Colonic mucosa (tissue), 4 donors: ENCODE measurements around the gene FCHSD1. TPM values are rescaled to one million over a fixed set of nuclear protein-coding genes. Genes with fewer than 3 reads are reported as not detected.

ENCODE experiments used
- DNase-seq: peaks from one replicate; pipeline ENCODE4 v3.0.0-alpha.2; 2020
- H3K27ac ChIP-seq: fragments of 200-600 bp; one replicate; pipeline ENCODE4 v1.8.0; 2021
- H3K27me3 ChIP-seq: fragments of 200-600 bp; one replicate; pipeline ENCODE4 v1.8.0; 2021
- H3K36me3 ChIP-seq: fragments of 200-600 bp; one replicate; pipeline ENCODE4 v1.8.0; 2021
- H3K4me1 ChIP-seq: fragments of 200-600 bp; one replicate; pipeline ENCODE4 v1.8.0; 2021; ENCODE audit warnings: mild to moderate bottlenecking
- H3K4me3 ChIP-seq: fragments of 200-600 bp; one replicate; pipeline ENCODE4 v1.8.0; 2021
- H3K9ac ChIP-seq, 2 donors: one replicate each; pipeline ENCODE4 v1.7.0; 2013; ENCODE audit warnings: control low read depth in 2 of 2, low read depth in 2 of 2, low read length in 2 of 2
- H3K9me3 ChIP-seq: fragments of 200-600 bp; one replicate; pipeline ENCODE4 v1.8.0; 2021
- intact Hi-C: fragments of 100-400 bp; cut with DNase I; formaldehyde crosslinking; loops from one replicate; pipeline ENCODE4 v1.14.1; 2022
- total RNA-seq, 2 donors: library from RNA; stranded (reverse); fragmentation: NEBNext Ultra II Directional in 1 of 2; extraction: Animal tissue kit (Norgen Biotek cat#: 25700) in 1 of 2; gene quantifications; one replicate each; pipeline ENCODE4 v1.2.1, GENCODE V29; 2021
- TF ChIP-seq, protein P1 (sequence below): fragments of 200-600 bp; IDR thresholded peaks from one replicate; pipeline ENCODE4 v1.8.0; 2022; ENCODE audit warnings: antibody characterized with exemption, mild to moderate bottlenecking
- donor health status: healthy.
- donor health status: DM: no; HTN: no; CAD: no.
- donor health status: DM: no; HTN: no; CAD: no.

Gene FCHSD1
- total RNA-seq, 2 donors from 2014 or later: 14.1 to 15.4 TPM

- TF ChIP-seq, protein P1, sequence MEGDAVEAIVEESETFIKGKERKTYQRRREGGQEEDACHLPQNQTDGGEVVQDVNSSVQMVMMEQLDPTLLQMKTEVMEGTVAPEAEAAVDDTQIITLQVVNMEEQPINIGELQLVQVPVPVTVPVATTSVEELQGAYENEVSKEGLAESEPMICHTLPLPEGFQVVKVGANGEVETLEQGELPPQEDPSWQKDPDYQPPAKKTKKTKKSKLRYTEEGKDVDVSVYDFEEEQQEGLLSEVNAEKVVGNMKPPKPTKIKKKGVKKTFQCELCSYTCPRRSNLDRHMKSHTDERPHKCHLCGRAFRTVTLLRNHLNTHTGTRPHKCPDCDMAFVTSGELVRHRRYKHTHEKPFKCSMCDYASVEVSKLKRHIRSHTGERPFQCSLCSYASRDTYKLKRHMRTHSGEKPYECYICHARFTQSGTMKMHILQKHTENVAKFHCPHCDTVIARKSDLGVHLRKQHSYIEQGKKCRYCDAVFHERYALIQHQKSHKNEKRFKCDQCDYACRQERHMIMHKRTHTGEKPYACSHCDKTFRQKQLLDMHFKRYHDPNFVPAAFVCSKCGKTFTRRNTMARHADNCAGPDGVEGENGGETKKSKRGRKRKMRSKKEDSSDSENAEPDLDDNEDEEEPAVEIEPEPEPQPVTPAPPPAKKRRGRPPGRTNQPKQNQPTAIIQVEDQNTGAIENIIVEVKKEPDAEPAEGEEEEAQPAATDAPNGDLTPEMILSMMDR: no peak
- Histone ChIP-seq H3K36me3 (no peaks in the 10 kb centered on the region), H3K9ac (no peak overlapping the region), H3K9me3 (no peaks in the 10 kb centered on the region), H3K4me1 (no peaks in the 10 kb centered on the region), H3K4me3 (no peak overlapping the region), H3K27me3 (no peaks in the 10 kb centered on the region), H3K27ac (no peak overlapping the region)
- no peak for DNase-seq
- intact Hi-C loops: no loop called here
Measured at GRCh38 chr5:141656396-141656795, 5.2 kb upstream of the FCHSD1 start.

- Histone ChIP-seq H3K36me3 (no peaks in the 10 kb centered on the region), H3K9ac (no peak overlapping the region), H3K4me1 (no peaks in the 10 kb centered on the region), H3K4me3 (no peak overlapping the region), H3K27me3 (no peaks in the 10 kb centered on the region), H3K9me3 (no peaks in the 10 kb centered on the region), H3K27ac (no peak overlapping the region)
- no peak for DNase-seq
- intact Hi-C loops: no loop called here
- TF ChIP-seq, protein P1: no peak
Measured at GRCh38 chr5:141655020-141655419, 3.8 kb upstream of the FCHSD1 start.

- intact Hi-C loops: no loop called here
- no peaks in the 10 kb centered on the region for H3K27me3 ChIP-seq
- H3K36me3 ChIP-seq: no peaks in the 10 kb centered on the region
- no peaks in the 10 kb centered on the region for H3K4me1 ChIP-seq
- no peak overlapping the region for H3K4me3 ChIP-seq
- TF ChIP-seq, protein P1: no peak
- H3K9ac ChIP-seq: no peak overlapping the region
- no peaks in the 10 kb centered on the region for H3K9me3 ChIP-seq
- DNase-seq: no peak
- no peak overlapping the region for H3K27ac ChIP-seq
Measured at GRCh38 chr5:141654298-141654697, 3.1 kb upstream of the FCHSD1 start.

GRCh38 chr5:141651728-141652105 is 499 bp upstream of the FCHSD1 start:
- no peaks in the 10 kb centered on the region for H3K36me3 ChIP-seq
- no peaks in the 10 kb centered on the region for H3K4me1 ChIP-seq
- H3K9me3 ChIP-seq: no peaks in the 10 kb centered on the region
- no peaks in the 10 kb centered on the region for H3K27me3 ChIP-seq
- peak overlapping the region; percentile 47 for H3K4me3 ChIP-seq
- no peak overlapping the region for H3K27ac ChIP-seq
- TF ChIP-seq, protein P1: no peak
- peak overlapping the region in 1 of 2 donors; percentile 71 for H3K9ac ChIP-seq
- DNase-seq: no peak
- intact Hi-C loops: no loop called here

DNA sequence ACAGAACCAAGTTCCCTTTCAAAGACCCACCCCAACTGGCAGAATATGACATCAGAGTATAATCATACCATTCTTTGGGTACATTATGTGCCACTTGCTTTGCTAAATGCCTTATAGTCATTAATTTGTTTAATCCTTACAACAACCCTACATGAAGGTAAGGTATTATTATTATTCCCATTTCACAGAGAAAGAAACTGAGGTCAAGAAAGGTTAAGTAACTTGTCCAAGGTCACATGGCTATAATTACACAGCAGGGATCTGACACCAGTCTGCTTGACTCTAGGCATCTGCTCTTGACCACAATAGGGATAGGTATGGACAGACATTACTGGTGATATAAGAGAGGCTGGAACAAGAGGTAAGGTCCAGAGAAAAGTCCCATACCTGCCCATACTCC is 1.2 kb downstream of the FCHSD1 start:
- no peaks in the 10 kb centered on the region for H3K36me3 ChIP-seq
- H3K27ac ChIP-seq: no peak overlapping the region
- intact Hi-C loops: no loop called here

More for the DNA sequence above, 1.2 kb downstream of the FCHSD1 start:
- H3K9ac ChIP-seq: no peak overlapping the region
- no peaks in the 10 kb centered on the region for H3K27me3 ChIP-seq
- H3K9me3 ChIP-seq: no peaks in the 10 kb centered on the region
- H3K4me1 ChIP-seq: no peaks in the 10 kb centered on the region
- H3K4me3 ChIP-seq: no peak overlapping the region
- TF ChIP-seq, protein P1: no peak
- DNase-seq: no peak
